Muscle layer of duodenum (tissue), 2 donors: Measurements from ENCODE around the gene PFKFB4.

ENCODE experiments used
- H3K27ac ChIP-seq: one replicate; pipeline ENCODE4 v1.7.0; 2013; ENCODE audit warnings: mild to moderate bottlenecking, low read length
- H3K27me3 ChIP-seq: one replicate; pipeline ENCODE4 v1.7.0; 2013; ENCODE audit warnings: low read depth, mild to moderate bottlenecking, control low read depth, low read length
- H3K36me3 ChIP-seq, 2 donors: one replicate each; pipeline ENCODE4 v1.7.0; 2013; ENCODE audit warnings: low read length in 2 of 2, control low read depth in 1 of 2, mild to moderate bottlenecking in 1 of 2; ENCODE audit not compliant: insufficient read depth in 2 of 2, control insufficient read depth in 1 of 2
- H3K4me1 ChIP-seq, 2 donors: one replicate each; pipeline ENCODE4 v1.7.0; 2013; ENCODE audit warnings: low read length in 2 of 2, mild to moderate bottlenecking in 2 of 2, control low read depth in 1 of 2, moderate library complexity in 1 of 2; ENCODE audit not compliant: insufficient read depth in 2 of 2, control insufficient read depth in 1 of 2
- H3K4me3 ChIP-seq, 2 donors: one replicate each; pipeline ENCODE4 v1.7.0; 2013; ENCODE audit warnings: low read length in 2 of 2, low read depth in 1 of 2, mild to moderate bottlenecking in 1 of 2
- H3K9me3 ChIP-seq, 2 donors: one replicate each; pipeline ENCODE4 v1.7.0; 2013; ENCODE audit warnings: low read length in 2 of 2, control low read depth in 1 of 2, mild to moderate bottlenecking in 1 of 2; ENCODE audit not compliant: control insufficient read depth in 1 of 2
- donor health status: healthy.

Gene PFKFB4

DNA sequence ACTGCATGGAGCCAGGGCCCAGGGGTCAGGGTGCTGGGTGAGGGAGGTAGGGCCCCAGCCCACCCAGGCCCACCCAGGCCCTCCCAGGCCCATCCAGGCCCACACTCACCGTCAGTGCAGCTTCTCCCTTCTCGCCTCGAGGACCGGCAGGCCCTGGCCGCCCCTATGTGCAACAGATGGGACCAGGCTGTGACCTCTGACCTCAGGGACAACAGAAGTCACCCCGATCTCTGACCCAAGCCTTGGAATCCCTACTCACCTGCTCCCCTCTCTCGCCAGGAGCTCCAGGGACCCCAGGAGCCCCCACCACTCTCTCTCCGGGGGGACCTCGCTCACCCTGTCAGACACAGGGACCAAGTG lies 9.8 kb upstream of the PFKFB4 start:
- Histone ChIP-seq H3K27ac (no peak overlapping the region), H3K27me3 (no peaks in the 10 kb centered on the region), H3K4me3 (no peak overlapping the region), H3K4me1 (peaks cover 0 to under 1% of the 10 kb centered on the region in 2 donors), H3K36me3 (peaks cover 0 to 4% of the 10 kb centered on the region in 2 donors), H3K9me3 (no peaks in the 10 kb centered on the region)

DNA sequence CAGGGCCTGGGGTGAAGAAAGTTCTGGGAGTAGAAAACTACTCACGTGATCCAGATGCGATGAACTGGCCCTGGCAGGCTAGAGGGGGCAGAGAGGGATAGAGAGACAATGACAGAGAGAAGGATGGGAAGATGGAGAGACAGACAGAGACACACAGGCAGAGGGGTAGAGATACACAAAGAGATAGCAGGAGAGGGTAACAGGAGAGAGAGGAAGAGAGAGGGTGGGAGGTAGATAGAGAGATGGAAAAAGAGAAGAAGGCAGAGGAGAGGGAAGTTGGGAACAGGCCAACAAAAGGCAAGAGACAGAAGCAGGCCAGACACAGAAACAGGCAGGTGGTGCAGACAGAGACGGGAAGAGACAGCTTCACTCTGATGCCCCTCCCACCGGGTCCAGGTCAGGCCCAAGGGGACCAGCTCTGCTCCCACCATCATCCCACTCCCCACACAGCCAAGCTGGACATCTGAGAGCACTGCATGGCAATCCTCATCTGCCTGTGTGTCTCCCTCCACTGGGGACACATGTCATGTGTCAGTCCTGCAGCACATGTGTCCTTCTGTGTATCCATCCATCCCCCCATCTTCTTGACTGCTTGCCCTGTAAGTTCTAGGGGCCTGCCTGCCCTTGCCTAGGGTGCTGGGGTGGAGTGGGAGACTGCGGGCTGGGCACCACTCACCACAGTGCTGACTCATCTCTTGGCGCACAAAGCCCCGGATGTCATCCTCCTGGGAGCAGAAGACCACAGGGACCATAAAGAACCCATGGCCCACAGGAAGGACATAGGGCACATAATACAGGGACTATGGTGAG lies 9.2 kb upstream of the PFKFB4 start:
- H3K4me3 ChIP-seq = no peak overlapping the region
- peaks cover 0 to 6% of the 10 kb centered on the region in 2 donors for H3K4me1 ChIP-seq
- no peaks in the 10 kb centered on the region for H3K9me3 ChIP-seq
- peaks cover 0 to 4% of the 10 kb centered on the region in 2 donors for H3K36me3 ChIP-seq
- no peaks in the 10 kb centered on the region for H3K27me3 ChIP-seq
- H3K27ac ChIP-seq = no peak overlapping the region

DNA sequence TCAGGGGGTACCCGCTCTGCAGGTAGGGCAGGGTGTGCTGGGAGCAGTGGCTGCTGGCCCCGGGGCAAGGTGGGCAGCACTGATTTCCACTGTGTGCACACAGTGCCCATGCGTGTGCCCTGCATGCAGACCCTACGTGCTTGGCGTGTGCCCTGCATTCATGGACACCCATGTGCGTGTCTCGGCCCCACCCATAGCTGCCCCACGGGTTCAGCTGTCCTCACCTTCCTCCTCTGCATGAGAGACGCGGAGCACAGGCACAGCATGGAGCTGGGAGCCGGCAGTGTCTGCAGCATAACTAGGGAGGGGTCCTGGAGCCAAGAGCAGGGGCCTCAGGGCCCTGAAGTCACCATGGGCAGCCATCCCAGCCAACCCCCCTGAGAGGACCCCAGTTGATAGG lies 8.6 kb upstream of the PFKFB4 start:
- Histone ChIP-seq H3K9me3 (no peaks in the 10 kb centered on the region), H3K27ac (no peak overlapping the region), H3K27me3 (no peaks in the 10 kb centered on the region), H3K36me3 (peaks cover 0 to 4% of the 10 kb centered on the region in 2 donors), H3K4me1 (peaks cover 5 to 11% of the 10 kb centered on the region in 2 donors), H3K4me3 (no peak overlapping the region)

DNA sequence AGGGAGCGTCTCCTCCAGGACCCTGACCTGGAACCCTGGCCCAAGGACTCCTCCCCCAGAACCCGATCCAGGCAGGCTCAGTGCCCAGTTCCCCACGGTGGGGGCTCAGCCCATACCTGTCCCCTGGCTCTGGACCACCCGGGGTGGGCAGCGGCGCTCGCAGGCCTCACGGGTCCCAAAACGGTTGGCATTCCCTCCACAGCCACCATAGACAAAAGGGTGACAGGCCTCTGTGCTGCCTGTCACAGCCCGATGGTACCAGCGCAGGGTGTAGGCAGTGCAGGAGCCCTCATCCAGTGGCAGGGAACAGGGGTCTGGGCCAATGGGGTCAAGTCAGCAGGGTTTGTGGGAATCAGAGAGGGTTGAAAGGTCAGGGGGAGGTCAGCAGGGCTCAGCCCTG lies 8.1 kb upstream of the PFKFB4 start:
- Histone ChIP-seq H3K27ac (no peak overlapping the region), H3K4me3 (no peak overlapping the region), H3K4me1 (peaks cover 8 to 16% of the 10 kb centered on the region in 2 donors), H3K27me3 (no peaks in the 10 kb centered on the region), H3K9me3 (no peaks in the 10 kb centered on the region), H3K36me3 (peaks cover 0 to 4% of the 10 kb centered on the region in 2 donors)

DNA sequence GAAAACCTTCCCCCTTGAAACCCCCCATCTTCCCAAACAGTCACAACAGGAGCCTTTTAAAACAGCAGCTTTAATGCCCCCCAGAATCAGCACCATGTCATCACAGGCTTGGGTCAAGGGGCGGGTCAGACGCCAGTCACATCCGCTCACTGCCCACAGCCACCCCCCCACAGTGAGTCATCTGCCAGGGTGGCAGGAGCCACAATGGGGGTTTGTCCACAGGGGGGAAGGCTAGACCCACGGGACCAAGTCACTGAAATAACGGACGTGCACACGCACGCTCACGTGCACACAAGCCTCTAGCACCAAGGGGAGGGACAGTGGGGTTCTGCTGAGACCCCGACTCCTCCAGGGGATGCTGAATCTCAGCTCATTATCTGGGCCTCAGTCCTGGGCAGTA lies 7.4 kb upstream of the PFKFB4 start:
- Histone ChIP-seq H3K9me3 (no peaks in the 10 kb centered on the region), H3K36me3 (peaks cover 0 to 4% of the 10 kb centered on the region in 2 donors), H3K4me1 (peaks cover 8 to 21% of the 10 kb centered on the region in 2 donors), H3K27ac (no peak overlapping the region), H3K4me3 (no peak overlapping the region), H3K27me3 (no peaks in the 10 kb centered on the region)

DNA sequence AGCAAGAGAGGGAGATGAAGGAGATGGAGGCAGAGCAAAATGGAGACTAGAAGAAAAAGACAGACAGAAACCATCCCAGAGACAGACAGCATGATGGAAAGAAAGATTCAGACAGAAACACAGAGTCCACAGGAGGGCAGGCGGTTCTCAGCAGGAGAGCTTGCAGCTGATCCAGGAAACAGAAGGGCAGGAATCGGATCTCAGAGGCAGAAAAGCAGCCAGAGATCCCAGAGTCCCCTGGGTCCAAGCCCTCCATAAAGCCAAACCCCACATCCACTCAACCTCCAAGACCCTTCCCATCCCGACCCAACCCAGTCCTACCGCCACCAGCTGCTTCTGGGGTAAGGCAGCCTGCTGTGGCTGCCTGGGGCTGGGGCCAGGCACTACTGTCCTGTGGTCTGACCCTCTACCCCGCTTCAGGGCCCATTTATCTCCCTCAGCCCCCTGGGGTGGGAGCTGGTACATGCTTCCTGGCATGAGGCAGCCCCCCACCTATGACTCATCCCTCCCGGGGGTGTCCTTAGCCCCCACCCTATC lies 6.8 kb upstream of the PFKFB4 start, which contains the start of gene UCN2:
UCN2 (minus strand) TSS at position 400 of the 537 bp plus-strand sequence. CDS start 657 bp downstream, outside the sequence.
- Histone ChIP-seq H3K9me3 (no peaks in the 10 kb centered on the region), H3K27me3 (no peaks in the 10 kb centered on the region), H3K4me3 (no peak within 1 kb of the TSS), H3K4me1 (peaks cover 8 to 23% of the 10 kb centered on the region in 2 donors), H3K27ac (no peak within 1 kb of the TSS), H3K36me3 (peaks cover 0 to 4% of the 10 kb centered on the region in 2 donors)

DNA sequence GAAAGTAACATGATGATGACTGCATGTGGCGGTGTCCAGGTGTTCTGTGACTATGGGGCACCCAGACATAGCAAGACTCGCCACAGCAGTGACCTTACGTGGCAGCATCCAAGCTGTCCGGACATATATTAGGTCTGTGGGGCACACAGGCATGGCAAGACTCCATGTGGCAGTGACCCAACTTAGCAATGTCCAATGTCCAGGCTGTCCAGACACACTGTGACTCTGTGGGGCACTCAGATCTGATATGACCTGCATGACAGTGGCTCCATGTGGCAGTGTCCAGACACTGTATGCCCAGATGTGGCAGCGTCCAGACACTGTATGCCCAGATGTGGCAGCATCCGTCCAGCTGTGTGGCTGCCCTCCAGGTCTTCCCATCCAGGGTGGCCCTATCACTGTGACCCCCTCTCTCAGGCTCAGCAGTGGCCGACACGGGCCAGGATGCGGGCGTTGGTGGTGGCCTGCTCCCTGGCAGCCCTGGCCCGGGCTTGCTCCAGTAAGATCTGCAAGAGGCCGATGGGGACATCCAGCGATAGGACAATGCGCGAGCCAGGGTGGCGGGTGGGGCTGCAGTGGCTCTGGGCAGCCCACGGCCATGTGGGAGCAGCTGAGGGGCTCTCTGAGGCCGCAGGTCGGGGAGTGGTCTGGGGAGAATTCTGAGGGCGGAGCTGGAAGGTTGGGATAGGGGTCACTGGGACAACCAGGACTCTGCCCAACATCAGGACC lies 5.9 kb upstream of the PFKFB4 start:
- Histone ChIP-seq H3K36me3 (peaks cover 0 to 4% of the 10 kb centered on the region in 2 donors), H3K9me3 (no peaks in the 10 kb centered on the region), H3K4me1 (peaks cover 8 to 28% of the 10 kb centered on the region in 2 donors), H3K27me3 (no peaks in the 10 kb centered on the region), H3K4me3 (no peak overlapping the region), H3K27ac (no peak overlapping the region)

DNA sequence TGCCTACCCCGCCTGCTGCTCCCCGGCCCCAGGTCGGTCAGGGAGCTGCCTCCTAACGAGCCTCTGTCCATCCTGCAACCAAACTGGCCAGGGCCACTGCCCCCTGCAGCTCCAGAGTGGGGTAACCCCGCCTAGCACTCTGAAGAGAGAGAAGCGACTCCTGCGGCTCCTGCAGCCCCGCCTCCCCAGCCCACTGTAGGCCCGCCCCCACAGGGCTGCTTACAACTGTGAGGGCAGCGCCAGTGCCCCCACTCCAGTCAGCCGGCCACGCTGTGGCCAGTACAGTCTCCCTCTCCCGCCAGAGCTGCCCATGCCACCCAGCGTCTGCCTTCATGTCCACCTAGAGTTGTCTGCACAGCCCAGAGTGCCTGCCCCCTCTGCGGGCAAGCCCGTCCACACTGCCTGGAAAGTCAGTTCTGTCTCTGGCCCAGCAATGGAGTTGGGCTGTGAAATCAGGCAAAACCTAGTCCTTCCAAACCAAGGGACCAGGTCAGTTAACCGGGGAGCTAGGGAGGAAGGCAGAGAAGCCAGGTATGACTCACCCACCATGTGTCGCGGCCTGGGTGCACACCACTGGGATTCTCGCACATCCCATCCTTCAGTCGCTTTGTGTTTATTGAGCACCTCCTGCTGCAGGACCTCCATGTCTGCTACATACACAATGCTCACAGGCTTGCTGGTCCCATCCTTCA lies 4.6 kb upstream of the PFKFB4 start:
- H3K4me3 ChIP-seq = peak overlapping the region; percentile 30 to 61
- no peak overlapping the region for H3K27ac ChIP-seq
- H3K27me3 ChIP-seq = no peaks in the 10 kb centered on the region
- peaks cover 8 to 38% of the 10 kb centered on the region in 2 donors for H3K4me1 ChIP-seq
- H3K36me3 ChIP-seq = peaks cover 0 to 4% of the 10 kb centered on the region in 2 donors
- no peaks in the 10 kb centered on the region for H3K9me3 ChIP-seq

DNA sequence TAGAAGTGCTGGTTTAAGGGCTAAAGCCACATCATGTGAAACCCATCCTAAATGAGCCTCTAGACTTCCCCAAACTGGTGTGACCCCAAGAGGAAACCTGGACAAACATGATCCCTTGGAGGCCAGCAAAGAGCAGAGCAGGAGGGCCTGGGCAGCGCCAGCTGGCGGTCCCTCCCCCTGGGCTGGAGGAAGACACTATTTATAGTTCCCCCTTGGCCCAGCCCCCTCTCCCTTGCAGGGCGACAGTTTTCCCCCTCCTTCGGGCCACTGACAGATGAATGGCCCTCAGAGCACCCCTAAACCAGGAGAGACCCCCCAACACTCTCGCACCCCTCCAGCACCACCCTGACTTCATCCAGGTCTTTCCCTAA lies 4.0 kb upstream of the PFKFB4 start:
- Histone ChIP-seq H3K36me3 (peaks cover 0 to 4% of the 10 kb centered on the region in 2 donors), H3K27me3 (no peaks in the 10 kb centered on the region), H3K9me3 (no peaks in the 10 kb centered on the region), H3K4me1 (peaks cover 8 to 42% of the 10 kb centered on the region in 2 donors), H3K27ac (no peak overlapping the region), H3K4me3 (peak overlapping the region; percentile 30 to 61)

DNA sequence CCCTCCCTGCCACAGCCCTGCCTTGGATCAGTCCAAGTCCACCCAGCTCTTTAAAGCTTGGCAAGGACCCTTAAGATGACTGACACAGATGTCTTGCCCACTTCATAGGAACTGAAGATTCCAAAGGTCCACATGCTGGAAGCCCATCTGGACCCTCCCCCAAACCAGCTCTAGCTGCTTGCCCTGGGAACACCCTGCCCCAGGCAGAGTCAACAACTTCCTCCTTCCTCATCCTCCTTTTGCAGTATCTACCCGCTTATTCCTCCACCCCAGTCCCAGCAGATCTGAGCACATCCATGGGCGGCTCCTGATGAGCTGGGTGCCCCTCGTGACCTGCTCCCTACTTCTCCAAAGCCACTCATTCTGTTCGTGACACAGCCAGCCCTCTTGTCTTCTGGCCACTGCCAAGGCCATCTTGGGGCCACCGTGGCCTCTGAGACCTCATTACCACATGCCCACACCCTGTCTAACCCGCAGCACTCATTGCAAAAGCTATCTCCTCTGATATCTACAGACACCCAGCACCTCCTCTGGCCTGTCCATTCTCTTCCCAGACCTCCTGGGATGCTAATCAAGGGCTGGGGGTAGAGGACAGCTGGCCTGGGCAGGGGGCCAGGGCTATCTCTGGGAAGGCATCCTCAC lies 2.0 kb upstream of the PFKFB4 start:
- H3K4me3 ChIP-seq = no peak overlapping the region
- H3K27me3 ChIP-seq = no peaks in the 10 kb centered on the region
- peaks cover 12 to 42% of the 10 kb centered on the region in 2 donors for H3K4me1 ChIP-seq
- H3K27ac ChIP-seq = no peak overlapping the region
- no peaks in the 10 kb centered on the region for H3K9me3 ChIP-seq
- peaks cover 0 to 1% of the 10 kb centered on the region in 2 donors for H3K36me3 ChIP-seq
